ENCODE measurements around the gene PRAMEF26.
"Not testable (repeated sequence)": the region's sequence is repeated elsewhere in the genome, so short reads cannot be mapped to it uniquely, and the experiment has no call there.

PRAMEF26 gene

DNA sequence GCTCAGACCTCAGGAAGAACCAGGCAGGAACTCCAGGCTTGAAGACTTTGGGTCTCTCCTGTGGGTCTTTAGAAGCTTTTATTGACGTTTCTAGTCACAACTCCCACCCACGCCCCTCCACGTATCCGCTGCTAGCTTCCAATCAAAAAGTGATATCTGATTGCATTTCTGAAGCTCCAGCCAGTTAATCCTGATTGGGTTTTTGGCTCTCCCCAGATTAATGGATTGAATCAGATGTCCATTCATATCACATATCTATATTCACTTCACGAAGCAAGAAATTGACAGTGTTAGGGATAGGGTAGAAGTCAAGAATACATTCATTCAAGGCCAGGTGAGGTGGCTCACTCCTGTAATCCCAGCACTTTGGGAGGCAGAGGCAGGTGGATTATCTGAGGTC is at the start of gene PRAMEF26:
Gene PRAMEF26, minus strand, starts transcription at position 101 of the 400 bp plus-strand sequence. CDS start 2,914 bp downstream, outside the sequence.
- H3K27me3 ChIP-seq (ENCODE audit: insufficient read depth, insufficient read length), result not testable (repeated sequence)

DNA sequence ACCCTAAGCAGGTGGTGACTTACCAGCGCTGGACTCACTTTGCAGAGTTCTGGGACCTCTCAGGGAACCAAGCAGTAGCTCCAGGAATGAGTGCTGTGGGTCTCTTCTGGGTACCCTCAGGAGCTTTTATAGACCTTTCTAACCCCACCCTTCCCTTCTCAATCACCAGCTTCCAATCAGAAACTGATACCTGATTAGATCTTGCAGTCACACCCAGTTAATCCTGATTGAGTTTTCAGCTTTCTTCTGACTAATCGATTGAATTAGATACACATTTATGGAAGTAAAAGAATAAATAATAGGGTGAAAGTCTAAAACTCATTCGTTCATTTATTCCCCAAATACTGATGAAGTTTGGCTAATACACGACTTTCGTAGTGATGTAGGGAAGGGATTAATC is 45.5 kb upstream of the PRAMEF26 start, which contains the start of gene PRAMEF13:
Gene PRAMEF13, minus strand, starts transcription at position 101 of the 400 bp plus-strand sequence. CDS start 1,820 bp downstream, outside the sequence.
- not testable (repeated sequence) for H3K4me3 ChIP-seq (ENCODE audit: insufficient read length, low read depth); H3K9ac ChIP-seq (ENCODE audit: insufficient read length, low read depth); H3K9me3 ChIP-seq (ENCODE audit: insufficient read depth, low read length)

More for the DNA sequence above, at the start of gene PRAMEF26:
- not testable (repeated sequence) for H3K36me3 ChIP-seq (ENCODE audit: insufficient read depth, insufficient read length, low read length); H3K4me3 ChIP-seq (ENCODE audit: insufficient read length, low read depth); H3K9ac ChIP-seq (ENCODE audit: insufficient read length, low read depth); H3K4me1 ChIP-seq (ENCODE audit: insufficient read depth, insufficient read length); H3K9me3 ChIP-seq (ENCODE audit: insufficient read depth, low read length); DNase-seq (ENCODE audit: low read depth, low spot score)

DNA sequence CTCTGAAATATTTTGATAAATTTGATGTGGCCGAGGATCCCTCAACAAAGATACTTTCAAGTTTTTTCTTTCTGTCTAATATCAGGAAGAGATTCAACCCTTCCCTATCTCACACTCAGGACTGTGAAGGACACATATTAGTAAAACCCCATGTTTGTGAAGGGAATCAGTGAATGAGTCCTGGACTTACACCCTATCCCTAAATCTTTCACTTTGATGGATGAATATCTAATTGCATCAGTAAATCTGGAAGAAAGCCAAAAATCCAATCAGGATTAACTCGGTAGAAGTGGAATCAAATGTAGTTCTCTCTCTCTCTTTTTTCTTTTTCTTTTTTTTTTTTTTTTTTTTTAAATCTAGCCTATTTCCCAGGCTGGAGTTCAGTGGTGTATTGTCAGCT is 15.7 kb upstream of the PRAMEF26 start, which contains the start of gene PRAMEF9:
Gene PRAMEF9, plus strand, starts transcription at position 301 of the 400 bp plus-strand sequence. CDS start 3,433 bp downstream, outside the sequence.
- not testable (repeated sequence) for H3K36me3 ChIP-seq (ENCODE audit: insufficient read depth, insufficient read length, low read length); H3K4me1 ChIP-seq (ENCODE audit: insufficient read depth, insufficient read length); H3K9me3 ChIP-seq (ENCODE audit: insufficient read depth, low read length); H3K27me3 ChIP-seq (ENCODE audit: insufficient read depth, insufficient read length); H3K4me3 ChIP-seq (ENCODE audit: insufficient read length, low read depth); H3K9ac ChIP-seq (ENCODE audit: insufficient read length, low read depth); DNase-seq (ENCODE audit: low read depth, low spot score)

More for the DNA sequence above, 45.5 kb upstream of the PRAMEF26 start, which contains the start of gene PRAMEF13:
- H3K4me1 ChIP-seq (ENCODE audit: insufficient read depth, insufficient read length); DNase-seq (ENCODE audit: low read depth, low spot score); H3K36me3 ChIP-seq (ENCODE audit: insufficient read depth, insufficient read length, low read length); H3K27me3 ChIP-seq (ENCODE audit: insufficient read depth, insufficient read length): not testable (repeated sequence)

DNA sequence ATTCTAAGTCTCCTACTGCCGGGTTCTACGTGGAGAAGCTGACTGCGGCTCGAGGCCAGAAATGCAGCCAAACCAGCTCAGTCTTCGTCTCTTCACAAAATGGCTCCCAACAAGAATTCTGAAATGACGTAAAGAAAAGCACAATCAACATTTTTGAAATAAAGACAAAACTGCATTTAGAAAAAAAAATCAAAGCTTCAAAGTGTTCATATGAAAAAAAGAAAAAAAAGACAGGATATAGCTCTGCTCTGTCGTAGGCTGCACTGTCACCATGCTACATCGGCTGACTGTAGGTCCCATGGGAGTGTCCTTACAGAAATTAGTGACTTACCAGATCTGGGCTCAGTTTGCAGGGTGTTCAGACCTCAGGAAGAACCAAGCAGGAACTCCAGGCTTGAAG is 9.7 kb upstream of the PRAMEF26 start, which contains the start of gene HNRNPCL4:
Gene HNRNPCL4, minus strand, starts transcription at position 101 of the 400 bp plus-strand sequence. CDS start 164 bp downstream, outside the sequence.
- H3K36me3 ChIP-seq (ENCODE audit: insufficient read depth, insufficient read length, low read length); H3K4me1 ChIP-seq (ENCODE audit: insufficient read depth, insufficient read length); H3K9ac ChIP-seq (ENCODE audit: insufficient read length, low read depth); DNase-seq (ENCODE audit: low read depth, low spot score); H3K27me3 ChIP-seq (ENCODE audit: insufficient read depth, insufficient read length); H3K4me3 ChIP-seq (ENCODE audit: insufficient read length, low read depth); H3K9me3 ChIP-seq (ENCODE audit: insufficient read depth, low read length): not testable (repeated sequence)

DNA sequence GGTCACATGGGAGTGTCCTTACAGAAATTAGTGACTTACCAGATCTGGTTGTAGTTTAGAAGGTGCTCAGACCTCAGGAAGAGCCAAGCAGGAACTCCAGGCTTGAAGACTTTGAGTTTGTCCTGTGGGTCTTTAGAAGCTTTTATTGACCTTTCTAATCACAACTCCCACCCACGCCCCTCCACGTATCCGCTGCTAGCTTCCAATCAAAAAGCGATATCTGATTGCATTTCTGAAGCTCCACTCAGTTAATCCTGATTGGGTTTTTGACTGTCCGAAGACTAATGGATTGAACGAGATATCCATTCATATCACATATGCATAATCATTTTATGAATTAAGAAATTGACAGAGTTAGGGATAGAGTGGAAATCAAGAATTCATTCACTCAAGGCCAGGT is 39.1 kb downstream of the PRAMEF26 start, which contains the start of gene HNRNPCL2:
Gene HNRNPCL2, minus strand, starts transcription at position 101 of the 400 bp plus-strand sequence. CDS start 454 bp downstream, outside the sequence.
- H3K36me3 ChIP-seq (ENCODE audit: insufficient read depth, insufficient read length, low read length); H3K4me1 ChIP-seq (ENCODE audit: insufficient read depth, insufficient read length); H3K9ac ChIP-seq (ENCODE audit: insufficient read length, low read depth); H3K9me3 ChIP-seq (ENCODE audit: insufficient read depth, low read length); DNase-seq (ENCODE audit: low read depth, low spot score); H3K4me3 ChIP-seq (ENCODE audit: insufficient read length, low read depth): not testable (repeated sequence)
- peaks cover 32% of the 10 kb centered on the region for H3K27me3 ChIP-seq (ENCODE audit: insufficient read depth, insufficient read length)

All from NT2/D1 (cell line).